H1 (cell line): ENCODE results near the gene RXFP1.

Experiments
- CEBPB ChIP-seq: IDR thresholded peaks from 2 replicates; pipeline ENCODE4 v1.6.1; 2012; ENCODE audit warnings: low read depth, low read length
- CHD1 ChIP-seq: IDR thresholded peaks from 2 replicates; pipeline ENCODE4 v1.6.1; 2012; ENCODE audit warnings: low read depth, low read length, improper control_type of control experiment
- E2F6 ChIP-seq: IDR thresholded peaks from 2 replicates; pipeline ENCODE4 v1.6.1; 2012; ENCODE audit warnings: inconsistent platforms
- EP300 ChIP-seq, 2 experiments: IDR thresholded peaks; 1 replicate in 1 of 2; 2 replicates in 1 of 2; pipeline ENCODE4 v1.6.1; 2011 to 2012; ENCODE audit warnings: low read depth in 2 of 2, low read length in 2 of 2, mild to moderate bottlenecking in 2 of 2, borderline replicate concordance in 1 of 2, inconsistent platforms in 1 of 2, moderate library complexity in 1 of 2
- EZH2 ChIP-seq: fragments of 200-600 bp; sonication (generic); IDR thresholded peaks from 2 replicates; pipeline ENCODE4 v1.7.1; 2012; ENCODE audit warnings: low read depth, mild to moderate bottlenecking, moderate library complexity, low read length, inconsistent platforms; ENCODE audit not compliant: severe bottlenecking
- GABPA ChIP-seq: IDR thresholded peaks from 2 replicates; pipeline ENCODE4 v1.6.1; 2011; ENCODE audit warnings: mild to moderate bottlenecking, low read length, moderate library complexity, borderline replicate concordance; ENCODE audit not compliant: insufficient read depth
- JUN ChIP-seq: IDR thresholded peaks from 2 replicates; pipeline ENCODE4 v1.6.1; 2011; ENCODE audit warnings: low read depth, mild to moderate bottlenecking, improper control_type of control experiment, low read length
- POLR2A ChIP-seq, 2 experiments: IDR thresholded peaks; 1 replicate in 1 of 2; 2 replicates in 1 of 2; pipeline ENCODE4 v1.6.1; 2011; ENCODE audit warnings: low read depth in 2 of 2, low read length in 2 of 2, mild to moderate bottlenecking in 2 of 2; ENCODE audit errors: control extremely low read depth in 1 of 2
- POLR2AphosphoS5 ChIP-seq: IDR thresholded peaks from 2 replicates; pipeline ENCODE4 v1.6.1; 2011; ENCODE audit warnings: low read depth, low read length
- RAD21 ChIP-seq, 2 experiments: IDR thresholded peaks in 1 of 2; conservative IDR thresholded peaks in 1 of 2; 2 replicates each; pipeline ENCODE4 v1.6.1; 2011; ENCODE audit warnings: low read depth in 2 of 2, low read length in 2 of 2, improper control_type of control experiment in 1 of 2, inconsistent platforms in 1 of 2, mild to moderate bottlenecking in 1 of 2, moderate library complexity in 1 of 2
- RFX5 ChIP-seq: IDR thresholded peaks from 2 replicates; pipeline ENCODE4 v1.6.1; 2011; ENCODE audit warnings: low read depth, low read length, improper control_type of control experiment, borderline replicate concordance
- TF ChIP-seq, protein P1 (sequence below), 3 experiments: IDR thresholded peaks; 1 replicate in 2 of 3; 2 replicates in 1 of 3; pipeline versions ENCODE4 v1.5.1 to v1.6.1; 2011; ENCODE audit warnings: low read length in 3 of 3, mild to moderate bottlenecking in 3 of 3, inconsistent platforms in 2 of 3, low read depth in 1 of 3, moderate library complexity in 1 of 3; ENCODE audit not compliant: insufficient read depth in 1 of 3; ENCODE audit errors: control extremely low read depth in 1 of 3

DNA sequence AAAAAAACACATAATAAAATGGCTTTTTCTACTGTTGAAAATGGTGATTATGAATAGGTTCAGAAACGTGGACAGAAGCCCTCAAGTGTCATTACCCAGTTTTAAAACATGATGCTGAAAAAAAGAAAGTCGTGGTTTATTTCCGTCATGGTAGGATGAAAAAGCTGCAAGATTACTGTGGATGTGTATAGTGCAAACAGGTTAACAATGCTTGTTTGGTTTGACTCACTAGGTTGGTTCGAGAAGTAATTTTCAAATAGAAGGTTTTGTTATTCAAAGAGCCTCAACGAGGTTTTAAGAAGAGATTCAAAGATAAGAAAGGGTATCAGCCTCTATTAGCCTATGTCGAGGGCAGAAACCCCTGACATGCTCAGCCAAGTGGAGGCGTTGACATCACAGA, 2.5 kb upstream of the RXFP1 start:
- TF ChIP-seq CHD1 (no peak), E2F6 (no peak), POLR2A (IDR thresholded peaks at IDR 0.05; ENCODE audit: control extremely low read depth in 1 of 2, low read depth in 2 of 2, low read length in 2 of 2) (no peak), JUN (no peak), RAD21 (IDR thresholded peaks at IDR 0.05 in 1 of 2, conservative IDR thresholded peaks at IDR 0.05 in 1 of 2; ENCODE audit: low read depth in 2 of 2, low read length in 2 of 2) (no peak), CEBPB (no peak), EZH2 (no peak), EP300 (IDR thresholded peaks at IDR 0.05; ENCODE audit: borderline replicate concordance in 1 of 2, low read depth in 2 of 2, low read length in 2 of 2) (no peak), POLR2AphosphoS5 (no peak), RFX5 (no peak), GABPA (no peak)
- TF ChIP-seq, protein P1, sequence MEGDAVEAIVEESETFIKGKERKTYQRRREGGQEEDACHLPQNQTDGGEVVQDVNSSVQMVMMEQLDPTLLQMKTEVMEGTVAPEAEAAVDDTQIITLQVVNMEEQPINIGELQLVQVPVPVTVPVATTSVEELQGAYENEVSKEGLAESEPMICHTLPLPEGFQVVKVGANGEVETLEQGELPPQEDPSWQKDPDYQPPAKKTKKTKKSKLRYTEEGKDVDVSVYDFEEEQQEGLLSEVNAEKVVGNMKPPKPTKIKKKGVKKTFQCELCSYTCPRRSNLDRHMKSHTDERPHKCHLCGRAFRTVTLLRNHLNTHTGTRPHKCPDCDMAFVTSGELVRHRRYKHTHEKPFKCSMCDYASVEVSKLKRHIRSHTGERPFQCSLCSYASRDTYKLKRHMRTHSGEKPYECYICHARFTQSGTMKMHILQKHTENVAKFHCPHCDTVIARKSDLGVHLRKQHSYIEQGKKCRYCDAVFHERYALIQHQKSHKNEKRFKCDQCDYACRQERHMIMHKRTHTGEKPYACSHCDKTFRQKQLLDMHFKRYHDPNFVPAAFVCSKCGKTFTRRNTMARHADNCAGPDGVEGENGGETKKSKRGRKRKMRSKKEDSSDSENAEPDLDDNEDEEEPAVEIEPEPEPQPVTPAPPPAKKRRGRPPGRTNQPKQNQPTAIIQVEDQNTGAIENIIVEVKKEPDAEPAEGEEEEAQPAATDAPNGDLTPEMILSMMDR (IDR thresholded peaks at IDR 0.05; ENCODE audit: control extremely low read depth in 1 of 3, insufficient read depth in 1 of 3, low read depth in 1 of 3, low read length in 3 of 3), result no peak
